GM19023 (cell line): ENCODE measurements around the gene BSND.
A peak's percentile ranks its signal among the peaks of the same experiment; 100 is the strongest.

ENCODE experiments used
- ATAC-seq: cut with Tn5 transposase; IDR thresholded peaks from one replicate; pipeline ENCODE4 v1.9.1; 2021; ENCODE audit warnings: mild to moderate bottlenecking, moderate library complexity; ENCODE audit not compliant: unreplicated experiment

Gene BSND

DNA sequence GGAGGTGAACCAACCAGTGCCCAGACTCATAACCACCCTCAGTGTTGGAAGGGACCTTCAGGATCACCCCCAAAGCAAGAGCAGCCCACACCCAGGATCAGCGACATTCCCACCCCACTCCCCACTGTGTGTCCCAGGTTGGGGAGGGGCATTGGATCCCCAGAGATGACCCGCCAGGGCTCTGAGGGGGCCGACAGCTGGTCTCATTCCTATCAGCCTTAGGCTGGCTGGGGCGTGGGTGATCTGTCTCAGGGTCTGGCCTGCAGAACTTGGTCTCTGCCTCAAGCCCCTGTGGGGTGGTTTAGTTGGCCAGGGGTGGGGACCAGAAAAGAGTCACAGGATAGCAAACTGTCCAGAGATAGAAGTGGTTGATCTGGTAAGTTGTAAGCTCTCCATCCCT is 7.8 kb upstream of the BSND start:
- ATAC-seq, result no peak

DNA sequence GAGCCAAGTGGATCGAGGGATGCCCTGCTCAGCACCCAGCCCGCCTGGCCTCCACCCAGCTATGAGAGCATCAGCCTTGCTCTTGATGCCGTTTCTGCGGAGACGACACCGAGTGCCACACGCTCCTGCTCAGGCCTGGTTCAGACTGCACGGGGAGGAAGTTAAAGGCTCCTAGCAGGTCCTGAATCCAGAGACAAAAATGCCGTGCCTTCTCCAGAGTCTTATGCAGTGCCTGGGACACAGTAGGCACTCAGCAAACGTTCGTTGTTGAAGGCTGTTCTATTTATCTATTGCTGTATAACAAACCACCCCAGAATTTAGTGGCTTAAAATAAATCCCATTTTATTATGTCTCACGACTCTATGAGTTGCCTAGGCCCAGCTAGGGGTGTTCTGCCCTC is 6.8 kb upstream of the BSND start:
- ATAC-seq, result no peak

DNA sequence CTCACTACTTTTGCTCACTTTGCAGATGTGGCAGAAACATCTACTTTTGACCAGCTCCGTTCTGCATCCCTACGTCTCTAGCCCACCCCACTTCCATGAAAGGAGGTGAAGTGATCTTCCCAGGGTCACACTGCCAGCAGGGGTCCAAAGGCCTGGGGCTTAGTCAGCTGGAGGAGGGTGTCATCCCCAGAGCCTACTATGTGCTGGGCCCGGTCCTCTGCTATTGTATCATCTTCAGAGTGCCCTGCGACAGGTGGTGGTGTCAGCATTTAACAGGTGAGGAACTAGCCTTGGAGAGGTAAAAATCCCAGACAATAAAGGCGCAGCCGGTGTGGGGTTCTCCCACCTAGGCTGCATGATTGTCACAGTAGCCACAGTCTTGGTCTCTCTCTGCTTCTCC is 5.6 kb upstream of the BSND start:
- no peak for ATAC-seq

DNA sequence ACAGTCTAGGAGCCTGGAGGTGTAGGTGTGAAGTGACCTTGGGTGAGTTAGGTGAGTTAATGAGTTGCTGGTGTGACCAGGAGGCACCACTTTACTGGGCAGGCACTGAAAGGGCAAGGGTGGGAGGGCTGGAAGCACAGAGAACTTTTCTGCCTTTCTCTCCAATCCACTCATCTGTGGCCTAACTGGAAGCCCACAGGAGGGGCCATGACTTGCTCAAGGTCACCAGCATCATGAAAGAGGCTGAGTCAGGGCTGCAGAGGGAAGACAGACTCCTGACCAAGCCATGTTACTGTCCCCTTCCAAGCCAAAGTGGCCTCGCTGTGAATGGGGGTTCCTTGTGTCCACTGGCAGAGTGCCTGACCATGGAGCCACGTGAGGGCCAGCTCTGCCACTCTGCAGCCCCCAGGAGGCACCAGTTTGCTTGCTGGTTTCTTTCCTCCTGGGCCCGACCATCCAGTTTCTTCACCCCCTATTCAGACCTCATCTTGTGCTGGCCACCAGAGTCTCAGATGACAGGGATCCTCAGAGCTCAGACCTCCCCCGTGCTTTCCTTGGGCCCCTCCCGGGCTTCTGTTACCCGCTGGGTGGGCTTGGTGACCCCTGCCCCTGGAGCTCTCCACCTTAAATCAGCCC is 4.3 kb upstream of the BSND start:
- no peak for ATAC-seq

DNA sequence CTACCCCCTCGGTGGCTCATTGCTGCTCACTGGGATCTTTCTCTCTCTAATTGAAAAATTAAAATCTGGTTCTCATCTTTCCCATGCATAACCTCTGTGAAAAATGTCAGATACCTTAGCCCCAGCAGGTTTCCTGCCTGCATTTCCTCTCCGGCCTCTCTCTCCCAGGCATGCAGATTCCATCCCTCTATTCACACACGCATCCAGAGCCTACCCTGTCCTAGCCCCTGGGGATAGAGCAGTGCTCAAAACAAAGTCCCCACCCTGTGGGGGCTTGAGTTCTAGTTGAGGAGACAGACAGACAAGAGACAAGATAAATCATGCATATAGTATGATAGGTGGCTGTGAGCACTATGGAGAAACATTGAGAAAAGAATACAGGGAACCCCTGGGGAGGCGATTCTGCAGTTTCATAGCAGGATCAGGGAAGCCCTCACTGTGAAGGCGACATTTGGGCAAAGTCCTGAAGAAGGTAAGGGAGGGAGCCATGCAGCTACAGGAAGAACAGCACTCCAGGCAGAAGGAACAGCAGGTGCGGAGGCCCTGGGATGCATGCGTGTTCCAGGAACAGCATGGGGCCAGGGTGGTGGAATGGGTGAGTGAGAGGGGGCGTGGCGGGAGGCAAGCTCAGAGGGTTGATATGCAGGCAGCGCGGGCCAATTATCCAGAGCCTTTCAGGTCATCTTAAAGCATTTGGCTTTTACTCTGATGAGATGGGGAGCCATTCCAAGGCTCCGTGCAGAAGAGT is 3.5 kb upstream of the BSND start:
- no peak for ATAC-seq

DNA sequence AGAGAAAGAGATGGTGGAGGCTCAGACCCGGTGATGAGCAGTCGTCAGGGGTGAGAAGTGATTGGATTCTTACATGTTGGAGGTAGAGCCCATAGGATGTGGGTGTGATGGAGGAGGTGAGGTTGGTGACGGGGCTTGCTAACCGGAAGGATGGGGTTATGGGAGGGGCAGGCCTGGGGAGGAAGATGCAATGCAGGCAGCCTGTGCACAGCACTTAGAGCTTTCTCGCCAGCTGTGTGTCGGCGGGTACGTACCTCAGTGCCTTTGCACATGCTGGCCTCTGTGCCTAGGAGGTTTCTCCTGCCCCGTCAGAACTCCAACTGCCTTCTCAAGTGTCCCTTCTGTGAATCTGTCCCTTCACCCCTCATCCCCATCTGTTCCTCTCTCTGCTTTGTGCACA is 2.9 kb upstream of the BSND start:
- ATAC-seq, result no peak

DNA sequence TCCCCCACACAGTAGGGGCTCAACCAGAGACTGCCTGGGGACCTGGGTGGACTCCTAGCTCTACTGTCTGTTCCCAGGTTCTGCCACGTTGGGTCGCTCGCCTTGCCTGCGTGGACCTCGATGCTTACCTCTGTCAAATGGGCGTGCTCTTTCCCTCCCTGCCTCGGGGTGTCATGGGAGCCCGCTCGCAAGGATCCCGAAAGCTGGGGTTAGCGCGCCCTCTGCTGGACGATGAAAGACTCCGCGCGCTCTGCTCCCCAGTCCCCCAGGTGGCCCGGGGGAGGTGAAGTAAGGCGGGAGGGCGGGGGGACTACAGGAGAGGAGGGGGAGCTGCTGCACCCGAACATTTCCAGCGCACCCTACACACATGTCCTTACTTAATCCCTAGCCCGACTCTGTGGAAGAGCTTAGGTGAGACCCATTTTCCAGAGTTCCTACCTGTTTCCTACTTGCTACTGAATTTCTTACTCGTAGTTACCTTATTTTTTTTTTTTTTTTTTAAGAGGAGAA is 2.3 kb upstream of the BSND start:
- ATAC-seq, result peak; percentile 85

DNA sequence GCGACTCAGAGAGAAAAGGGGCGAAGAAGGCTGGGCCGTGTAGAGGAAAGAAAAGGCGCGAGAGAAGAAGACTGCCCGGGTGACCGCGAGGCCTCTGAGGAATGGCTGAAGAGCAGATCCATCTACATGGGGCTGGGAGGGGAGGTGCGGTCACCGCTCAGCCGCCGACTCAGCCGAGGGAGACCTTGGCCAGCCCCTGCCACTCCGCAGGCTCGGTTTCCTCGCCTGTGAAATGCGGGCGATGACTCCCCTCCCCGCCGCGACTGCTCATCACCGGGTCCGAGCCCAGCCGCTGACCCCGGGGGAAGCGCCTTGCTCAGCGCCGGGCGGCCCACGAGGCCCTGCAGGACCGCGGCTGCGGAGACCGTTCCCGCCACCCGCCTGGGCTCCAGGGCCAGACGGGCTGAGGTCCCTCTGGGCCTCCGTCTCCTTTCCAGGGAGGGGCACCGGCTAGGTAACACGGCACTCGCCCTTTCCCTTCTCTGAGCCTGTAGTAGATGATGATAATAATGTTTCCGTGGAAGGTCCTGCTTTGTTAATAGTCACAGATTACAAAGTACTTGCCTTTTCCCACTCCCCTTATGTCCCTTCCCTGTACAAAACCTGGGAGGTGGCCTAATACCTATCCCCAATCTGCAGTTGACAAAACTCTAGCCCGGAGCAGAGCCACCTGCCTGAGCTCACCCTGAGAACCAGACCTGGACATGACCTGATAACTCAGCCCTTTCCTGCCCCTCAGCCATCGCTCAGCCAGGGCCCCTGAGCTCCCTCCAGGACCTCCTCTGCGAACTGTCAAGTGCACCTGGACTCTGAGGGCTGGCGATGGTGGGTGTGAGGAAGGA is 1.6 kb upstream of the BSND start:
- ATAC-seq, result no peak

DNA sequence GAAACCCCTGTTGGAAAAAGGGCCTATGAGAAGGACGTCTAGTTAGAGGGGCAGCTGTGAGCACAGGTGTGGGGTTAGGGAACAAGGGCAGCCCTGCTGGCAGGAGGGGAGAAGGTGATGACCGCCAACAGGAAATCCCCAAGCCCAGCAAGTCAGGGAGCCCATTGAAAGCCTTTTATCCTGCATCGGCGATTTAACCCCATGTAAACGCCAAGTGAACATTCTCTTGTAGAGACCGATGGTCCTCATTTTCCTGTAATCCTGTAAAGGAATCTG is 1.1 kb upstream of the BSND start:
- no peak for ATAC-seq

DNA sequence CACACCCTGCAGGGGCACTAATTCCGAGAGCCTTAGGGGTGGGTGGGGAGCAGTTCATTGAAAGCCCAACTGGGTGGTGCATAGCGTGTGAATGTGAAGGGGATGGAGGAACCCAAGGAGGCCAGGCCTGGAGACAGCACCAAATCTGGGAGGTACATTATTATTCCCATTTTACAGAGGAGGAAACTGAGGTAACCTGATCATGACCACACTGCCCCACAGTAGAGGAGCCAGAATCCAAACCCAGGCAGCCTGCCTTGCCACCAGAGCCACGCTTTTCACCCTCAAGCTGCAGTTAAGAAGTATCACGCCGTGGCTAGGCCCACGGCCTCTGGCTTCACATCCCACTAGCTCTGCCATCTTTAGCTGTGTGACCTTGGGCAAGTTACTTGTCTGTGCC is 633 bp upstream of the BSND start:
- no peak for ATAC-seq

DNA sequence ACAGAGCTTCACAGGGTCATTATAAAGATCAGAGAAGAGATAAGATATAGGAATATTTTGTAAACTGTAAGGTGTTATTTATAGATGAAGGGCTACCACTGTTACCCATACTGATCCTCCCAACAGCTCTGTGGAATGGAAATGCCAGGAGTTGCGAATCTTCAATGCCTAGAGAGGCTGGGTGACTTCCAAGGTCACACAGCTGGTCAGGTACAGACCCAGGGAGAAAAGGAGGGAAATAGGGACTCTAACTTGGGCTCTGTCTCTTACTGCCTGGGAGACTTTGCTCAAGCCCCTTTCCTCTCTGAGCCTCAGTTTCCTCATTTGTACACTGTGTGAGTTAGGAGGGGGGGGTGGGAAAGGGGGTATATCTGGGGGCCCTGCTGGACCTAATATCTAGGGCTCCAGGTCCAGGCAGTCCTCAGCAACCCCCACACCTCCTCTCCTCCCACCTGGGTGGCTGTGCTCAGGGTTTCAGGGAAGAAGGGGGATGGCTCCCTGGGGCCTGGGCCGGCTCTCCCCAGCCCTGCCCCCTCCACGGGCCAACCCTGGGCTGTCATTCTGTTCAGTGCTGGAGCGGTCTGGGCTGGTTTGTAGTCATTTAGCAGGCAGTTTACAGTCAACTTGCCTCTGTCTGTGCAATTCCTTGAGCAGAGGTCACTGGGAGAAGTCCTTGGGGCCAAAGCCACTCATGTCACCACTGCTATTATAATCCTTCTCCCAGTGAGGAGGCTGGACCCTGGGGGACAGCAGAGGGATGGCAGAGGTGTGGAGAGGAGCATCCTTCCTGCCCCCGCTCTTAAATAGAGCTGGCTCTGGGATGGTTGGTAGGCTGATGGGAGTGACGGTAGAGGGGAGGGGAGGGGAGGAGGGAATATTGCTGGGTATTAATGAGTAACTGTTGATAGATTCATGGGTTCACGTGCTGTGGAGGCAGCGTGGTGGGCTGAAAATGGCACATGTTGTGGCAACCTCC is 1.7 kb downstream of the BSND start:
- ATAC-seq, result no peak

DNA sequence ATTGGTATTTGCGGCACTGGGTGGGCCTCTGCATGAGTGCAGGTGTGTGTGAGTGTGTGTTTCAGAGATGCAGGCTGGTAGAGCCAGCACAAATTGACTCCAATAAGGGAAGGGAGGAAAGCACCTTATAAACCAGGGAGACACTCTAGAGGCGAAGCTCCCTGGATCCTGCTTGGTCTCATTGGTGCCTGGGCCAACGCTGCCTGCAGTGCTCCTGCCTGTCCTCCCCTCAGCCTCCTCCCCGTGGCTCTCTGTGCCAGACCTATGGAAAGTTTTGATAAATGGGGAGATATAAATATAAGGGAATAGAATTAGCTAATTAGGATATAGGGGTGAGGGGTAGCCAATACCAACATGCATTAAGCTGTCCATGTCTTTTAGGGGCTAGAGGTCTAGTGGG is 2.6 kb downstream of the BSND start:
- ATAC-seq, result no peak

DNA sequence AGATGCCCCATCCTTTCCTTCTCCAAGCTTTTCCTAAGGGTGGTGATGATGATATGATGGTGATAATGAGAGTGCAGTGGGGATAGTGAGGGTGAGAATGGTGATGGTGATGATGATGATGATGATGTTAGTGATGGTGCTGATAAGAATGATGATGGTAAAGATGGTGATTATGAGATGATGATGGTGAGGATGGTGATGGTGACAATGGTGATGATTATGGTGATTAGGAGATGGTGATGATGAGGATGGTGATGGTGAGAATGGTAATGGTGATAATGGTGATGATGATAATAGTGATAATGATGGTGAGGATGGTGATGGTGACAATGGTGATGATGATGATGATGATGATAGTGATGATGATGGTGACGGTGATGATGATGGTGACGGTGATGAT is 4.0 kb downstream of the BSND start:
- ATAC-seq, result no peak

DNA sequence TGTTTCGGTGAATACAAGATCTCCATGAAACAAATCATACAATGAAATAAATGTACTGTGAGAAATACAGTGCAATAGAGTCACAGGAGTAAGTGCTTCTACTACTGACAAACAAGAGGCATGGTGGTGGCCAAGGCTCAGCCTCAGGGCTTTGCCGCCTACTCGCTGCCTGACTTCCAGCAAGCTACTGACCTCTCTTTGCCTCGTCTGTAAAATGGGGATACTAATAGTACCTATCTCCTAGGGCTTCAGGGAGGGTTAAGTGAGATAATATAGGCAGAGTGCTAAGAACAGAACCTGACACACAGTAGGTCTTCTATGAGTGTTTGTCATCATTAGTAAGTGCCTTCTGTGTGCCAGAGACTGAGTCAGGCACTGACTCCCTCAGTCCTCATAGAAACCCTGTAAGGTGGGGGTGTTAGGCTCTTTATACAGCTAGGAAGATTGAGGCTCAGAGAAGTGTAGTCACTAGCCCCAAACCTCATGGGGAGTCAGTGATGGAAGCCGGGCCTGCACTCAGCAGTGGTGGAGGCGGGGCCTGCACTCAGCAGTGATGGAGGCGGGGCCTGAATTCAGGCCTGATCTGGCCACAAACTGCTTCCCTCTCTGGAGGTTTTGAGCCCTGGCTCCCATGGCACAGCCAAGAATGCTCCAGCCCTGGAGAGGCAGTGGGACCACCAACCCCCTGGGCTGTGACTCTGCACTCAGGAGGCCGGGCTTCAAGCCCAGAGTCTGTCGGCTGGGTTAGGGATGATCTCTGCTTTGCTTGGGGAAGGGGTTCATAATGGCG is 6.8 kb downstream of the BSND start:
- ATAC-seq, result no peak

DNA sequence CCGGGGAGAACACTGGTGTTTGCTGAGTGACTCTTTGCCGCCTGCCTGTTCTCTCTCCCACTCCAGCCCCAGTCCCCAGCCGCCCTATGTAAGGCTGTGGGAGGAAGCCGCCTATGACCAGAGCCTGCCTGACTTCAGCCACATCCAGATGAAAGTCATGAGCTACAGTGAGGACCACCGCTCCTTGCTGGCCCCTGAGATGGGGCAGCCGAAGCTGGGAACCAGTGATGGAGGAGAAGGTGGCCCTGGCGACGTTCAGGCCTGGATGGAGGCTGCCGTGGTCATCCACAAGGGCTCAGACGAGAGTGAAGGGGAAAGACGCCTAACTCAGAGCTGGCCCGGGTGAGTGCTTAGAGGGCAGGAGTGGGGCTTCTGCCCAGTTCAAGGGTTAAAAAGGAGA is 8.2 kb downstream of the BSND start:
- ATAC-seq, result no peak

DNA sequence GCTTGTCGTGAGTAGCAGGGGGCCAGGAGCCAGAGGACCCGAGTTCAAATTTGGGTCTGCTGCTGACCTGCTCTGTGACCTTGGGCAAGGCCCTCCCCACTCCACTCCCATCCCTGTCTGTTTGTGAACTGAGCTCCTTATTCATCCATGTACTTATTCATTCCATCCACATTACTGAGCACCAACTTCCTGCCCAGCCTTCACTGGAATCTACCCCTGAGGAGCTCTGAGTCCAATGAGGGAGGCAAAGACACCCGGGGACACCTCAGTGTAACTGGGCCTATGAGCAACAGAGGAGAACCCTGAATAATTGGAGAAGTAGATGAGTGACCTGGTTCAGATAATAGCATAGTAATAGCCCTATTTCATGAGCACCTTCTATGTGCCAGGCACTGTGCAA is 8.9 kb downstream of the BSND start:
- no peak for ATAC-seq

DNA sequence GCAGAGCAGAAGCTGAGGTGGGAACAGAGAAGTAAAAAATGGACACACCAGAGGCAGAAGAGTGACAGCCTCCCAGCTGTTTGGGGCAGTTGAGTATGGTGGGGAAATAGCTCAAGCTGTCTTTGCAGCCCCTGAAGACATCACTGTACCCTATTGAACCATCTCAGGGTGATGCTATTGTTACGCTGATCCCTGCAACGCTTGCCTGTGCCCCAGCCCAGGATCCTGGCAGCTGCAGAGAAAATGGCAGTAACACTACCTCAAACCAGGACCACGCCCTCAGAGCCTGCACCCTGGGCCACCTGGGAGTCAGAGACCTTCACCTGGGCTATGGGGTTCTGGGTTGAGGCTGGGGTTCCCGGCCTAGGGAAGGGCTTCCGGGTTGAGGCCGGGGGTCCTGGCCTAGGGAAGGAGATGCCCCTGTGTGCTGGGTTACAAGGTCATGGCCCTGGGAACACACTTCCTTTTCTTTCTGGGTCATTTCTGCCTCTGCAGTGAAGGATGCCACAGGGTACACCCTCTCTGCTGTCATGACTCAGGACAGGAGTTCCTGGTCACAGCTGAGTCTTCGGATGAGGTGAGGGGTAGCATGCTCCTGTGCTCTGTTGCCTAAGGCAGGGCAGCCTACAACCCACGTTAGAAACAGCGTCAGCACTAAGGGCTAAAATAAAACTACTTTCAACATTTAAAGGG is 11.6 kb downstream of the BSND start:
- no peak for ATAC-seq

DNA sequence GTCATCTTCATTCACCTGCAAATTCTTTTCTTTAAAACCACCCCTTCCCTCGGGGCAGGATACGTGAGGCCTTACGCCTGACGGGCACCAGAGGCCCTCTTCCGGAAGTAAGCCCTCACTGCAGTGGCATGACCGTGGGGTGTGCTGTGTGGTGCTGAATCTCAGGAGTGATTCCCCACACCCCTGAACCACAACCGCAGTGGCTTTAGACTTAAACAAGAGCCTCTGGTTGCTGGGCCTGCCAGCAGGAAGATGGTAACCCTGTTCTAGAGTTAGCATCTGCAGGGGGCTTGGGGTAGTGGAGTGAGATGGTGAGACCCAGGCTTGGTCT is 12.1 kb downstream of the BSND start:
- ATAC-seq, result no peak

DNA sequence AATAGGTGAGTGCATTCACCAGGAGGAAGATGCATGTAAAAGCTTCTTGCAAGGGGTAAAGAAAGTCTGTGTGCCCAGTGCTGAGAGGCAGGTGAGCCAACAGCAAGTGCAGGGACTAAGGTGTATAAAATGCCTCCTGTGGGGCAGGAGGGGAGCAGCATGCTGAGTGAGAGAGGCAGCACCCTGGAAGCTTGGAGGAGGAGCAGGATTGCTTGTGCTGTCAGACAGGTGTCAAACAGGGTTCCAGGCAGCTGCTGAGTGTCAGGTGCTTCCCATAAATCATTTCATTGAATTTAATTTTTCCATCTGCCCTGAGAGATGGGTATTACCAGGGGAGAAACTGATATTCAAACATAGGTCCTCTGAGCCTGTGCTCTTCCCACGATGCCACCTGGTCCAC is 13.9 kb downstream of the BSND start:
- ATAC-seq, result no peak

DNA sequence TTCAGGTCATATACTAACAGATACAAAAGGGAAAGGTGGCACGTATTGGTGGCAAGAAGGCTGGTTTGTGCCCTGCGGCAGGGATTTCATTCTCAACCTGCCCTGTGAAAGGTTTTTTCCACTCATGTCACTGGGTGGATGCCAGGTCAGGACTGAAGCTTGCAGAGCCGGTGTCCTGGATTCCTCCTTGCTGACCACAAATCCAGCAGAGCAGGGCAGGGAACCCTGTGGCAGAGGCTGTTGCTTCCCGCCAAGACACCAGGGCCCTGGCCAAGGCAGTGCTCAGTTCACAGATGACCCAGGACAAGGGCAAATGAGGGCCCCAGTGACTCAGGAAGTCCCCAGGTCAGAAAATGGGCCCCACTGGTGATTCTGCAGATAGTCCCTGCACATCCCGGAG is 16.4 kb downstream of the BSND start:
- ATAC-seq, result no peak
